NCI-H146 (cell line): ENCODE measurements around the gene SORL1.
"Not testable (repeated sequence)": the region's sequence is repeated elsewhere in the genome, so short reads cannot be mapped to it uniquely, and the experiment has no call there.

Source experiments
- DNase-seq: peaks from one replicate; lab custom pipeline; 2025; lab: John Stamatoyannopoulos, UW

The SORL1 gene, protein sequence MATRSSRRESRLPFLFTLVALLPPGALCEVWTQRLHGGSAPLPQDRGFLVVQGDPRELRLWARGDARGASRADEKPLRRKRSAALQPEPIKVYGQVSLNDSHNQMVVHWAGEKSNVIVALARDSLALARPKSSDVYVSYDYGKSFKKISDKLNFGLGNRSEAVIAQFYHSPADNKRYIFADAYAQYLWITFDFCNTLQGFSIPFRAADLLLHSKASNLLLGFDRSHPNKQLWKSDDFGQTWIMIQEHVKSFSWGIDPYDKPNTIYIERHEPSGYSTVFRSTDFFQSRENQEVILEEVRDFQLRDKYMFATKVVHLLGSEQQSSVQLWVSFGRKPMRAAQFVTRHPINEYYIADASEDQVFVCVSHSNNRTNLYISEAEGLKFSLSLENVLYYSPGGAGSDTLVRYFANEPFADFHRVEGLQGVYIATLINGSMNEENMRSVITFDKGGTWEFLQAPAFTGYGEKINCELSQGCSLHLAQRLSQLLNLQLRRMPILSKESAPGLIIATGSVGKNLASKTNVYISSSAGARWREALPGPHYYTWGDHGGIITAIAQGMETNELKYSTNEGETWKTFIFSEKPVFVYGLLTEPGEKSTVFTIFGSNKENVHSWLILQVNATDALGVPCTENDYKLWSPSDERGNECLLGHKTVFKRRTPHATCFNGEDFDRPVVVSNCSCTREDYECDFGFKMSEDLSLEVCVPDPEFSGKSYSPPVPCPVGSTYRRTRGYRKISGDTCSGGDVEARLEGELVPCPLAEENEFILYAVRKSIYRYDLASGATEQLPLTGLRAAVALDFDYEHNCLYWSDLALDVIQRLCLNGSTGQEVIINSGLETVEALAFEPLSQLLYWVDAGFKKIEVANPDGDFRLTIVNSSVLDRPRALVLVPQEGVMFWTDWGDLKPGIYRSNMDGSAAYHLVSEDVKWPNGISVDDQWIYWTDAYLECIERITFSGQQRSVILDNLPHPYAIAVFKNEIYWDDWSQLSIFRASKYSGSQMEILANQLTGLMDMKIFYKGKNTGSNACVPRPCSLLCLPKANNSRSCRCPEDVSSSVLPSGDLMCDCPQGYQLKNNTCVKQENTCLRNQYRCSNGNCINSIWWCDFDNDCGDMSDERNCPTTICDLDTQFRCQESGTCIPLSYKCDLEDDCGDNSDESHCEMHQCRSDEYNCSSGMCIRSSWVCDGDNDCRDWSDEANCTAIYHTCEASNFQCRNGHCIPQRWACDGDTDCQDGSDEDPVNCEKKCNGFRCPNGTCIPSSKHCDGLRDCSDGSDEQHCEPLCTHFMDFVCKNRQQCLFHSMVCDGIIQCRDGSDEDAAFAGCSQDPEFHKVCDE (N-terminal part only)

DNA sequence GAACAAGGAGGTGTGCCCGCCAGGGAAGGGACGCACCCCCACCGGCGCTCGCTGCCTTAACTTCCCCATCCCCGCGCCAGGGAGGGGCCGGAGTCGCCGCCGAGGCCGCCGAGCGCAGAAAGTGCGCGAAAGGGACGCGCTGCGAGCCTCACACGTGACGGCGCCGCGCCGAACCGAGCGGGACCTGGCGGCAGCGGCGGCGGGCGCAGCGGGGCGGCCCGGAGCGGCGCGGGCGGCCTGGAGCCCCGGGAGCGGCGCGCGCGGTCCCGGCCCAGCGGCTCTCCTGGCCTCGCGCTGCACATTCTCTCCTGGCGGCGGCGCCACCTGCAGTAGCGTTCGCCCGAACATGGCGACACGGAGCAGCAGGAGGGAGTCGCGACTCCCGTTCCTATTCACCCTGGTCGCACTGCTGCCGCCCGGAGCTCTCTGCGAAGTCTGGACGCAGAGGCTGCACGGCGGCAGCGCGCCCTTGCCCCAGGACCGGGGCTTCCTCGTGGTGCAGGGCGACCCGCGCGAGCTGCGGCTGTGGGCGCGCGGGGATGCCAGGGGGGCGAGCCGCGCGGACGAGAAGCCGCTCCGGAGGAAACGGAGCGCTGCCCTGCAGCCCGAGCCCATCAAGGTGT lies at the start of gene SORL1:
Gene SORL1, plus strand, starts transcription at position 329 of the 623 bp plus-strand sequence. Its CDS starts 18 bp downstream, at position 347.
- DNase-seq, result peak; percentile 80

DNA sequence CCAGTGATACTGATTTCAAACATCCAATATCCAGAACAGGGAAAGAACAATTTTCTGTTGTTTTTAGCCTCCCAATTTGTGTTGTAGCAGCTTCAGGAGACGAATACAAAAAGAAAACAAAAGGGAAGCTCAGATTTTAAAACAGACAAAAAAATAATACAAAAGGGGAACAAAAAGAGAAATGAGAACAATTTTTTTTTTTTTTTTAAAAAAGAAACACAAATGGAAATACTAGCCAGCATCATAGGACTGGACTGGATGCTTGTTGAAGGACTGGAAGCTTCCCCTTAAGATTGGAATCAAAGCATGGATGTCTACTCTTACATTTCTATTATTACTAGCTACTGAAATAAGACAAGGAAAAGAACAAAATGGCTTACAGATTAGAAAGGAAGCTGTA lies 46.5 kb upstream of the SORL1 start:
- DNase-seq, result no peak

DNA sequence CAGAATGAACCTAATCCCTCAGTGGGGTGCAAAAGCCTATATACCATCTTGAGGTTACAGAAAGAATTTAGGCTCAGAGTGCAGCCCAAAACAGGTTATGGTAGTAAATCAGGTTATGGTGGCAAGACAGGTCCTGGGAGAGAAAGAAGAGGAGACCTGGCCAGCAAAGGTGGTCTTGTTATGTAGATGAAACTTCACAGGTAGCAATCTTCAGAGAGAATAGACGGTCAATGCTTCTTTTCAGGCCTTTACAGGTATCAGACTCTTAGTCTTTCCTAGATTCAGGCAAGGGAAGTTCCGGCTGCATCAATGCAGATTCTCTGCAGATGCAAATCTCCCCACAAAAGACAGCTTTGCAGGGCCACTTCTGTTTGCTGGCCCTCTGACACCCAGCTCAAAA lies 45.8 kb upstream of the SORL1 start:
- no peak for DNase-seq

DNA sequence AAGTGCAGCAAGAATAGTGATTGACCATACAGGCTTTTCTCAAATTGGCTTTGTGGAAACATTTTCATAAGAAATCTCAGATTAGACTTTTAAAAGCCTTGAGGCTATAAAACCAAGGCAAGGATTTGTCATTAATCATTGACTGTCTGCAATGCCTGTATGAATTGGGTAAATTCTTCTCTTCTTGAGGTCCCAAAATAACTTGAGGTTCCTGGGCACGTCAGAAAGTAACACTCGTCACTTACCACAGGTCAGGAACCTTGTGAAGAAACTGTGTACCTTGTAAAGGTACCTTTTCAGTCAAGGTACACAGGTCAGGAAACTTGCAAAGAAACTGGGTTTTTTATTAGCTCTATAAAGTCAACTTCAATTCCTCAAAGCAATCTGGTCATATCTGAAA lies 43.3 kb upstream of the SORL1 start:
- DNase-seq, result no peak

DNA sequence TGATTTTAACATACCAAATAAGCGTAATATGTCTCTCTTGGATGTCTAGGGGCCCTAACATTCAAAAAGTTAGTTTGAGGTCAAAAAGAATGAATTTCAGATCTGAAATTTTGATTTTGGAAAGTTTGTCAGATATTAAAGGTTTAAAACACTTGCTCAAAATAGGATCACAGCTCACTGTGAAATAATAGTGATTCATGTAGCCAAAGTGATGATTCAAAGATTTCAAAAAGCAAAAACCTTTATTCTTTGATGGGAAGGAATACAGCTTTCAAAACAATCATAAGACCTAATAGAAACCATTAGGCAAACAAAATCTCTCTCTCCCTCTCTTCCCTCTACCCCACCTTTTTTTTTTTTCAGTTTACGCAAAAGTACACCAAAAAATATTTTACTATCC lies 42.1 kb upstream of the SORL1 start:
- not testable (repeated sequence) for DNase-seq

DNA sequence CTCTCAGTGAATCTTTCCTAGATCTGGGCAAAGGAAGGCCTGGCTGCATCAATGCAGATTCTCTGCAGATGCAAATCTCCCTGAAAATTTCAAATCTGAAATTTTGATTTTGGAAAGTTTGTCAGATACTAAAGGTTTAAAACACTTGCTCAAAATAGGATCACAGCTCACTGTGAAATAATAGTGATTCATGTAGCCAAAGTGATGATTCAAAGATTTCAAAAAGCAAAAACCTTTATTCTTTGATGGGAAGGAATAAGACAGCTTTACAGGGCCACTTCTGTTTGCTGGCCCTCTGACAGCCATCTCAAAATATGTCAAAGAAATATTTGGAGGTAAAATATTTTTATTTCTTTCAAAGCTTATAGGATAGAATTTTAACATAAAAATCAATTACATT lies 40.8 kb upstream of the SORL1 start:
- not testable (repeated sequence) for DNase-seq

DNA sequence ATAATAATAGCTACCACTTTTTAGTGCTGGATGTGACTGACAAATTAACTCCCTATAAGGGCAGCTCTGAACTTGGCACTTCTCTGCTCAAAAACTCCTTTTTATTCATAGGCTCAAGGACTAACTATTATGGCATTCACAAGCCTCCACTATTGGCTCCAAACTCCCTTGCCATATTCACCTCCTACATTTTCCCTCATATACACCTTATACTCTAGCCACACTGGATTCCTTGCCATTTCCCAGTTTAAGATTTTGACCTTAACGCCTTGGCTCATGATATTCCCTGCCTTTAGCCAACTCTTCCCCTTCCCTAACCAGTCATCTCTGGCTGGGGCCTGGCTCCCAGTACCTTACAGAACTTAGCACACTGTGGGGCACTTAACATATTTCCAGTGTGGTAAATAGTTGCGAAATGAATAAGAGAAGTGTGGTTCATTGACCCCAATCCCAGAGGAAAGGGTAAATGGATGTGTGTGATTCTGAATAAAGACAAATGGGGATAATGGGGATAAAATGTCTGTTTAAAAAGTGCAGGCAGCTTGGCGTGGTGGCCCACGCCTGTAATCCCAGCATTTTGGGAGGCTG lies 40.0 kb upstream of the SORL1 start:
- no peak for DNase-seq

DNA sequence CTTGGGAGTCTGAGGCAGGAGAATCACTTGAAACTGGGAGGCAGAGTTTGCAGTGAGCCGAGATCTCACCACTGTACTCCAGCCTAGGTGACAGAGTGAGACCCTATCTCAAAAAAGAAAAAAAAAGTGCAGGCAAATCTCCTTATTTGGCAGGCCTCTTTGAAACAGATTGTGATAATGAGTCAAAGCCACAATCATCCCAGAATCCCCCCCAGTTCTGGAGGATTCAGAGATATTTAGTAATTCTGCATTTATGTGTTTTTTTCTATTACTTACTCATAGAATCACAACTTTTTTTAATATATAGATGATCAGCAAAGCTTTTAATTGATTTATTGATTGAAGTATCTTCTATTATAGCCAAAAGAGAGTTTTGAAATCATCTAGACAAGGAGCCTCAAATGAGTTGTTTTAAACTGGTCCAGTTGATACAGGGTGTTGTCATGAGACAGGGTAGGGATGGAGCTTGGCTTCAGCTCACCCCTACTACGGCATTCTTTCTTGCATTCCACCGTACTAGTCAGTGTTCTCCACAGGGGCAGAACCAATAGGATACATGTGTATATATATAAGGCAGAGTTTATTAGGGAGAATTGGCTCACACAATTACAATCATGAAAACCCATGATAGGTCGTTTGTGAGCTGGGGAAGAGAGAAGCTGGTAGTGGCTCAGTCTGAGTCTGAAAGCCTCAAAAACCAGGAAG lies 39.3 kb upstream of the SORL1 start:
- DNase-seq, result no peak

DNA sequence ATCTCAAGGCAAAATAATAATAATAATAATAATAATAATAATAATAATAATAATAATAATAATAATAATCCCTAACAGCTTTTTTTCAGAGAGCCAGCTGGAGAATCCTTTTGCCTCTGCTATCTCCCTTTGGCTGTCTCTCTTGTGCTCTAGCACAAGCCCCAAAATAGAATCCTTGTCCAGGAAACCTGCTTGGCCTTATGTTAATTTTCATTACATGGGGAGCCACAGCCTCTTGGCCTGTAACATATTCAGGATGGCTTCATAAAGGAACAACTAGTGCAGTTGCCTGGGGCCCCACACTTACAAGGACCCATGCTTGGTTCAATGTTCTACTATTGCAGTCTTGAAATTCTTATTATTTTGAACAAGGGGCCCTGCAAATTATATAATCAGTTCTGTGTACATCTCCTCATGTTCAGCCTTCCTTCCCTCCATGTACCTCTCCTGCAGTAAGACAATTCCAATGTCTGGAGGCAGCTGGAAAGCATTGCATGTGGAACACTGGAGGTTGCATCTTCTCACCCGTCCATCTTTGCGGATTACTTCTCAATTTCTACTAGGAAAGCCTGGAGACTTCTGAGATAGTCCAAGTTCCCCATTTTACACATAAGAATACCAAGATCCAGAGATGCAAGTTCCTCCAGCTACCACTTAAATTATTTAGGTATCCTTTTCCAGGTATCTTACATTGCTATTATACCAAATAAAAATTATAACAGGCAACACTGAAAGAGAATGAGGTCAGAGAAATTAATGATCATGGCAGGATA lies 37.8 kb upstream of the SORL1 start:
- DNase-seq, result no peak

DNA sequence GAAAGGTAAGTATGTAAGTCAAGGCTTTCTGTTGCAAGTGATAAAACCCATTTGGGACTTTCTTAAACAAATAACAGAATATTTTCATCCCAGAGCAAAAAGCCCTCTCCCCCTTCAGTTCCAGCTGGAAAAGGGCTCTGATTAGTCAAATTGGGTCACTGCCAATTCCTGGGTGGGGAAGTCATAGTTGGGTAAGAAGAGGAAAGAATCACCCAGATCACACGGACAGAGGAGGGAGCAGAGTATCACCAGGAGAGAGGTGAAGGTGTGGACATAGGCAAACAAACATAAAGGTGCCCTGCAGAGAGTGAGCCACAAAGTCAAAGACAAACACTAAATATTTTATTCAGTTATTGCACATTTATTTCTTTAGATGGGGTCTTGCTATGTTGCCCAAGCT lies 36.3 kb upstream of the SORL1 start:
- peak; percentile 21 for DNase-seq

DNA sequence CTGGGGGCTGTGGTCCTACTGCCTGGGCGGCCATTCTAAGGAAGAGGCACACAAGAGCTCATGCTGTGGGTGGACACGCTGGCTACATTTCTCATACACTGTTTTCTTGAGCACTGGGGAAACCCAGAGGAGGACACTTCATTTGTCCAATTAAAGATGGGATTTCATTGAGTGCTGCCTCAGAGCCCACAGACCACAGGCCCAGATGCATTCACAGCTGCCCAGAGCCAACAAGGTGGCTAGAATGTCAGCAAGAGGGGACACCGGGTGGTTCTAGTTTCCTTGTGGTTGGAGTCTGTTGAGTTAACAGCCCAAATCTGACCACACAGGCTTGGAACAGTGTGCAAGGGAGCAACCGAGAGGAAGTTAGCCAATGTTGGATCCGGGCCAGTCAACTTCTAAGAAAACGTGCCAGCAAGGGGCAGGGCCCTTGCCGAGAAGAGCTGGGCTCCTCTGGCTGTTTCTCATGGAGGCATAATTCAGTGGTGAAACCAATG lies 35.0 kb upstream of the SORL1 start:
- no peak for DNase-seq

DNA sequence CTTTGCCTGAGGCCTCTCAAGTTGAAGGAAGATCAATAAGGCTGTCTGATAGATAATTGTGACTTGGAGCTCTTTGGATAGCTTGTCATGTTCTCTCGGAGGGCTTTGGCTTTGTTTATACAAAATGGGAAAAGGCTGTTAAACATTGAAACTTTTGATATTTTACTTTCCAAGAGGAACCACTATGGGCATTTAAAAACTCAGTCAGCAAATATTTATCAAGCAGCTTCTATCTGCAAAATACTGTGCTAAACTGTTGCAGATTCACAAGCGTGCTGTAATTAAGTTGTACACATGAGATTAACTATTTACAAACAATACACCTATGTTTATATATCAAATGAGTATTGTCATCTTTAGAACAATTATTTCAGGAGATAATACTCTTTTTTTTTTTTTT lies 34.5 kb upstream of the SORL1 start:
- no peak for DNase-seq

DNA sequence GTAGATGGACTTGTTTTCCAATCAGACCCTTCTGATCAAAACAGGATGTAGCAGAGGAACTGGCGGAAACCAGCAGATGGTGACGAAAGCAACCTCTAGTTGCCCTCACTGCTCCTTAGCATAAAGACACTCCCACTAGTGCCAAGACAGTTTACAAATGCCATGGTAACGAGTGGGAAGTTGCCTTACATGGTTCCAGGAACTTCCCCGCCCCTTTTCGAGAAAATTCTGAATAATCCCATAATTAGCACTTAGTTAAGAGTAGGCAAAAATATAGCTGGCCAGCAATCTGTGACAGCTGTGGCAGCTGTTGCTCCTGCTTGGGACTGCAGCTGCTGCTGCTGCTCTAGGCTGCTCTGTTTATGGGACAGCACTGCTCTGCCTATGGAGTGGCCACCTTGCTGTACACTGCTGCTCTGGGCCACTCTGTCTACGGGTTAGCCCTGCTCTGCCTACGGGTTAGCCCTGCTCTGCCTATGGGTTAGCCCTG lies 33.4 kb upstream of the SORL1 start:
- no peak for DNase-seq

DNA sequence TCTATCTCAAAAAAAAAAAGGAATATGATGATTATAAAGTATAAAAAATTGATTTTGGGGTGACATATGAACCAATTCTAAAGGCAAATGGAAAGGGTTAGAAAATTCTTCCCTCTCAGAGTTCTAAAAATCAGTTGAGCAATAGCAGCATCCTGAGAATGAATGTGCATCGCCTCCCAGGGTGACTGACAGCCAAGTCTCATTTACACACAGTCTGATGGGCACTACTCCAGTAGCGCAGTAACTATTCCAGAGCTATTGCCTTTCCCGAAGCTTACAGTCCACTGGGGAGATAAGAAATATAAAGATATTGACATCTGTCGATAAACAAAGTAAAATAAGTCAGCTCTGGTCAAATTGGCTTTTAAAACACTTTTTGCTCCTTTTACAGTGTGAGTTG lies 32.3 kb upstream of the SORL1 start:
- no peak for DNase-seq

DNA sequence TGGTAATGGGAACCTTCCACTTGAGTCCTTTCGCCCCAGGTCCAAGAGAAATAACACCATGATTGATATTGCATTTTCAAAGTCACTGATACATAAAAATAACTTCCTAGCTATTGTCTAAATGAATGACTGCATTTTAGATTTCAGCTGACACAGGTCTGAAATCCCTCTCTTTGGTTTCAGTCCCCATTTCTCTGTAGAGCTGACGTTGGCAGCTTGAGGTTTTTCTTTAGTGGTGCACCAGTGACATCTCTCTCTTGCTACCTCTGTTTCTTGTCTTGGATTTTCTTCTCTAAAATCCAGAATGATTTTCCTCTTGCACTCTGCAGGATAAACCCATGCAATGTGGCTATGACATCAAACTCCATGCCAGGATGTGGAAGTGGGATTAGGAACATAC lies 31.7 kb upstream of the SORL1 start:
- DNase-seq, result no peak

DNA sequence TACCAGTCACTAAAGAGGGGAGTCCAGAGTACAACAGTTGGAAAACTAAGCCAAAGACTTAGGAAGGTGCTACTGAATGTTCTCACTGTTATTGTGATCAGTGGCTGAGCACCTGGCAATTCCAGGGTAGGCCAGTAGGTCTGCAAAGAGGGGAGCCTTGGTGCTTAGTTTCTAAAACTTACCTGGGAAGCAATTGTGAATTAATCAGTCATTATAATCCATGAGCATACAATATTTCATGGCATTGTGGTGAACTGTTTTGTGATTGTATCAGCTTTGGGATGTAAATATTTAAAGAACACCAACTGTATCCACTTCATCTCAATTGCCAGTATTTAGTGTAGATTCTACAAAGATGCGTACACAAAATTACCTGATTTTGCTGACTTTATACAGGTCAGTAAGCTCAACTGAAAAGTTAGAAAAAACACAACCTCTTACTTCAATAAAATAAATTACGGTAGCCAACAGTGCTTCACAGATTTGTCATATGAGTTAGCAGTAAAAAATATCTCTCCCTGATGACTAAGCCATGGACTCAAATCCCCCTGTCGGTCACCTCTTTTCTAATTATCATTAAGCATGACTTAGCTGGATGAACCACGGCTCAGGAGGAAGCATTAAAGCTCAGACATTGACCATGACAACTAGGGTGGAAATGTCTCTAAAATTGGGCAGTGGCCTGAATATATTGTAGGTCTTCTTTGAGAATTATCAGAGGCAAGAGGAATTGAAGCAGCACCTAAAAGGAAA lies 30.8 kb upstream of the SORL1 start:
- peak; percentile 21 for DNase-seq

DNA sequence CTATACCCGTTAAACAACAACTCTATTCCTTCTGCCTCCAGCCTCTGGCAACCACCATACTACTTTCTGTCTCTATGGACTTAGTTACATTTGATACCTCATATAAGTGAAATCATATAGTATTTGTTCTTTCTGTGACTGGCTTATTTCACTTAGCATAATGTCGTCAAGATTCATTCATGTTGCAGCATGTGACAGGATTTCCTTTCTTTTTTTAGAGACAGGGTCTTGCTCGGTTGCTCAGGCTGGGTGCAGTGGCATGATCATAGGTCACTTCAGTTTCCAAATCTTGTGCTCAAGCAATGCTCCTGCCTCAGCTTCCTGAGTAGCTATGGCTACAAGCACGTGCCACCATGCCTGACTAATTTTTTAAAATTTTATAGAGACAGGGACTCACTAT lies 29.4 kb upstream of the SORL1 start:
- DNase-seq, result no peak

DNA sequence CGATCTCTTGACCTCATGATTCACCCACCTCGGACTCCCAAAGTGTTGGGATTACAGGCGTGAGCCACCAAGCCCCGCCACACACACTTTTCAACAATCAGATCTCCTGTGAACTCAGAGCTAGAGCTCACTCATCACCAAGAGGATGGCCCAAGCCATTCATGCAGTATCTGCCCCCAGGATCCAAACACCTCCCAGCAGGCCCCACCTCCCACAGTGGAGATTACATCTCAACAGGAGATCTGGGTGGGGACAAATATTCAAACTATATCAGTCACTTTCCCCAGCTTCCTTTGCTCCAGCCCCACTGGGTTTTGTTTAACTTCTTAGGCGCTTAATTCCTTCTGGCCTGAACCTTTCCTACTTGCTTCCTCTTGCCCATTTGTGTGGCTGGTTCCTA lies 26.3 kb upstream of the SORL1 start:
- DNase-seq, result peak; percentile 10
